GM12872 (cell line): Measurements from ENCODE around the gene MEGF6.

Experiments used
- CTCF ChIP-seq: IDR thresholded peaks from 3 replicates; pipeline ENCODE4 v1.5.1; 2011; ENCODE audit warnings: low read depth, mild to moderate bottlenecking, low read length, moderate library complexity; ENCODE audit not compliant: insufficient read depth

Gene MEGF6

GRCh38 chr1:3624200-3625136 lies 13.2 kb upstream of the MEGF6 start, which contains the start of gene TPRG1L:
TSS of gene TPRG1L (plus strand) at chr1:3625015. CDS start at chr1:3625073, 58 bp downstream.
- TF ChIP-seq CTCF, result no peak

- no peak for TF ChIP-seq CTCF
Observed at GRCh38 chr1:3623441-3624199, 12.3 kb upstream of the MEGF6 start.

- peak; percentile 62 for TF ChIP-seq CTCF
Observed at GRCh38 chr1:3621151-3621671, 9.9 kb upstream of the MEGF6 start.

GRCh38 chr1:3620708-3621107 lies 9.4 kb upstream of the MEGF6 start:
- TF ChIP-seq CTCF, result no peak

GRCh38 chr1:3618881-3619671 lies 7.8 kb upstream of the MEGF6 start:
- TF ChIP-seq CTCF, result peak; percentile 85

- no peak for TF ChIP-seq CTCF
Observed at GRCh38 chr1:3618531-3618880, 7.2 kb upstream of the MEGF6 start.
